HCT116 (cell line): ENCODE measurements around the gene IFITM10. TPM values are rescaled to one million over a fixed set of nuclear protein-coding genes. Genes with fewer than 3 reads are reported as not detected.

Experiments used
- ATAC-seq: fragments of 200-7000 bp; cut with Tn5 transposase; 2 replicates; pipeline ENCODE4 v1.9.1; 2020; ENCODE audit warnings: mild to moderate bottlenecking, moderate library complexity
- BruUV-seq: library from RNA; stranded (reverse); fragments of 400-500 nt; replicated peaks from 2 replicates; lab custom pipeline; 2021; lab: Mats Ljungman, UMichigan
- CTCF ChIA-PET: fragments of 300-600 bp; sonication (Branson Sonifier 250); formaldehyde crosslinking; loops from one replicate; lab custom pipeline; 2021; ENCODE audit warnings: antibody characterized with exemption; lab: Charles Lee
- POLR2A ChIA-PET: fragments of 300-600, 350-600 bp; sonication (Branson Sonifier 250); formaldehyde crosslinking; loops from one replicate; lab custom pipeline; 2021; ENCODE audit warnings: antibody characterized with exemption; lab: Charles Lee
- RAD21 ChIA-PET, 2 experiments: fragments of 300-600 bp; sonication (Branson Sonifier 250); formaldehyde crosslinking; loops; one replicate each; lab custom pipeline; 2023; ENCODE audit warnings: low total read pairs in 2 of 2; ENCODE audit not compliant: uncharacterized antibody in 2 of 2, unreplicated experiment in 2 of 2, low non-redundant PET in 1 of 2; lab: Charles Lee
- DNase-seq: peaks from one replicate; pipeline ENCODE4 v3.0.0-alpha.2; 2010; ENCODE audit warnings: low read depth, low spot score
- H2AFZ ChIP-seq: fragments of 200-600 bp; shearing (Covaris generic), sonication (generic); 2 replicates; pipeline ENCODE4 v1.6.1; 2017; ENCODE audit warnings: low read depth, mixed run types, mixed read lengths, antibody characterized with exemption, low read length; ENCODE audit not compliant: poor library complexity, severe bottlenecking
- H3K27ac ChIP-seq: 2 replicates; pipeline ENCODE4 v1.5.1; 2012; ENCODE audit warnings: low read depth, low read length
- H3K27me3 ChIP-seq: fragments of 200-600 bp; sonication (generic); 2 replicates; pipeline ENCODE4 v1.6.1; 2016; ENCODE audit warnings: mixed run types, low read length, mixed read lengths; ENCODE audit not compliant: insufficient read depth
- H3K36me3 ChIP-seq, 2 experiments: fragments of 200-500 bp in 1 of 2; fragments of 200-600 bp in 1 of 2; sonication (Bioruptor generic) in 1 of 2; sonication (generic) in 1 of 2; 2 replicates each; pipeline versions ENCODE4 v1.5.1 to v1.6.1; 2014 to 2016; ENCODE audit warnings: low read length in 2 of 2, inconsistent platforms in 1 of 2, mixed read lengths in 1 of 2, mixed run types in 1 of 2; ENCODE audit not compliant: insufficient read depth in 2 of 2, control insufficient read depth in 1 of 2
- H3K4me1 ChIP-seq, 2 experiments: fragments of 200-600 bp in 1 of 2; sonication (generic) in 1 of 2; 2 replicates each; pipeline versions ENCODE4 v1.5.1 to v1.6.1; 2012 to 2017; ENCODE audit warnings: low read length in 2 of 2, inconsistent platforms in 1 of 2, mild to moderate bottlenecking in 1 of 2, mixed read lengths in 1 of 2, mixed run types in 1 of 2, moderate library complexity in 1 of 2; ENCODE audit not compliant: insufficient read depth in 2 of 2, control insufficient read depth in 1 of 2
- H3K4me2 ChIP-seq: fragments of 200-600 bp; sonication (generic); 2 replicates; pipeline ENCODE4 v1.6.1; 2017; ENCODE audit warnings: mixed run types, low read length, mixed read lengths
- H3K4me3 ChIP-seq, 2 experiments: fragments of 200-600 bp in 1 of 2; sonication (generic) in 1 of 2; replicated peaks in 1 of 2; 2 replicates each; pipeline ENCODE4 v1.5.1; 2011 to 2016; ENCODE audit warnings: low read length in 2 of 2, control low read depth in 1 of 2, low read depth in 1 of 2, mild to moderate bottlenecking in 1 of 2, mixed read lengths in 1 of 2, mixed run types in 1 of 2
- H3K79me2 ChIP-seq: fragments of 200-600 bp; sonication (generic); 2 replicates; pipeline ENCODE4 v1.6.1; 2017; ENCODE audit warnings: mild to moderate bottlenecking, mixed run types, low read length, moderate library complexity, mixed read lengths; ENCODE audit not compliant: insufficient read depth
- H3K9ac ChIP-seq: fragments of 200-600 bp; sonication (generic); 2 replicates; pipeline ENCODE4 v1.6.1; 2016; ENCODE audit warnings: low read length, mixed read lengths
- H3K9me2 ChIP-seq: fragments of 200-600 bp; sonication (generic), shearing (Covaris generic); 2 replicates; pipeline ENCODE4 v1.6.1; 2017; ENCODE audit warnings: mixed run types, mild to moderate bottlenecking, moderate library complexity; ENCODE audit not compliant: insufficient read depth
- H3K9me3 ChIP-seq, 2 experiments: fragments of 200-500 bp in 1 of 2; fragments of 200-600 bp in 1 of 2; sonication (Bioruptor generic) in 1 of 2; sonication (generic) in 1 of 2; 2 replicates each; pipeline ENCODE4 v1.6.1; 2014 to 2017; ENCODE audit warnings: low read length in 2 of 2, mixed read lengths in 2 of 2, inconsistent platforms in 1 of 2, low read depth in 1 of 2, mild to moderate bottlenecking in 1 of 2, mixed run types in 1 of 2, moderate library complexity in 1 of 2; ENCODE audit not compliant: control insufficient read depth in 1 of 2, insufficient read depth in 1 of 2
- H4K20me1 ChIP-seq: fragments of 200-600 bp; sonication (generic), shearing (Covaris generic); 2 replicates; pipeline ENCODE4 v1.6.1; 2017; ENCODE audit warnings: mixed run types, mild to moderate bottlenecking, moderate library complexity; ENCODE audit not compliant: insufficient read depth
- CBX3 ChIP-seq: IDR thresholded peaks from 2 replicates; pipeline ENCODE4 v1.6.1; 2012; ENCODE audit warnings: low read depth
- EZH2 ChIP-seq: fragments of 200-600 bp; sonication (generic); IDR thresholded peaks from 2 replicates; pipeline ENCODE4 v1.6.1; 2017; ENCODE audit warnings: antibody characterized with exemption, mixed run types
- JUND ChIP-seq: IDR thresholded peaks from 2 replicates; pipeline ENCODE4 v1.6.1; 2012
- POLR2AphosphoS5 ChIP-seq: IDR thresholded peaks from 2 replicates; pipeline ENCODE4 v1.6.1; 2011; ENCODE audit warnings: mild to moderate bottlenecking, low read depth, low read length, moderate library complexity
- RAD21 ChIP-seq: IDR thresholded peaks from 2 replicates; pipeline ENCODE4 v1.6.1; 2012; ENCODE audit warnings: low read depth, mild to moderate bottlenecking
- SP1 ChIP-seq: IDR thresholded peaks from 2 replicates; pipeline ENCODE4 v1.6.1; 2012; ENCODE audit warnings: low read depth
- SRF ChIP-seq: IDR thresholded peaks from 2 replicates; pipeline ENCODE4 v1.6.1; 2012; ENCODE audit warnings: low read depth
- TCF7L2 ChIP-seq: IDR thresholded peaks from 2 replicates; pipeline ENCODE4 v1.7.0; 2011; ENCODE audit warnings: borderline replicate concordance, inconsistent platforms; ENCODE audit not compliant: insufficient read depth, insufficient read length; ENCODE audit errors: extremely low read depth
- ZNF274 ChIP-seq: fragments of 200-500 bp; sonication (Bioruptor generic); IDR thresholded peaks from 2 replicates; pipeline ENCODE4 v1.6.1; 2014; ENCODE audit warnings: mild to moderate bottlenecking, low read depth, low read length, inconsistent platforms
- intact Hi-C: fragments of 100-400 bp; cut with micrococcal nuclease; formaldehyde crosslinking; loops from 2 replicates; pipeline ENCODE4 v1.10.0; 2022
- total RNA-seq: library from RNA; stranded (reverse); gene quantifications from one replicate; pipeline ENCODE4 v1.2.1, GENCODE V29; 2021; ENCODE audit not compliant: unreplicated experiment
- TF ChIP-seq, protein P1 (sequence below): IDR thresholded peaks from 2 replicates; pipeline ENCODE4 v1.6.1; 2011; ENCODE audit warnings: mild to moderate bottlenecking, low read length, moderate library complexity; ENCODE audit not compliant: insufficient replicate concordance; ENCODE audit errors: extremely low read depth
- TF ChIP-seq, protein P2 (sequence below), 3 experiments: fragments of 200-600 bp in 1 of 3; sonication (generic) in 1 of 3; IDR thresholded peaks in 2 of 3; conservative IDR thresholded peaks in 1 of 3; 2 replicates each; pipeline ENCODE4 v1.5.1; 2012 to 2017; ENCODE audit warnings: low read depth in 2 of 3, low read length in 2 of 3, antibody characterized with exemption in 1 of 3, borderline replicate concordance in 1 of 3, control low read depth in 1 of 3, mild to moderate bottlenecking in 1 of 3, mixed read lengths in 1 of 3, mixed run types in 1 of 3, moderate library complexity in 1 of 3; ENCODE audit not compliant: insufficient read depth in 1 of 3
- TF ChIP-seq, protein P3 (sequence below): IDR thresholded peaks from 2 replicates; pipeline ENCODE4 v1.6.1; 2012

The IFITM10 gene
- total RNA-seq, 1 experiment from 2014 or later = 1.9 TPM

DNA sequence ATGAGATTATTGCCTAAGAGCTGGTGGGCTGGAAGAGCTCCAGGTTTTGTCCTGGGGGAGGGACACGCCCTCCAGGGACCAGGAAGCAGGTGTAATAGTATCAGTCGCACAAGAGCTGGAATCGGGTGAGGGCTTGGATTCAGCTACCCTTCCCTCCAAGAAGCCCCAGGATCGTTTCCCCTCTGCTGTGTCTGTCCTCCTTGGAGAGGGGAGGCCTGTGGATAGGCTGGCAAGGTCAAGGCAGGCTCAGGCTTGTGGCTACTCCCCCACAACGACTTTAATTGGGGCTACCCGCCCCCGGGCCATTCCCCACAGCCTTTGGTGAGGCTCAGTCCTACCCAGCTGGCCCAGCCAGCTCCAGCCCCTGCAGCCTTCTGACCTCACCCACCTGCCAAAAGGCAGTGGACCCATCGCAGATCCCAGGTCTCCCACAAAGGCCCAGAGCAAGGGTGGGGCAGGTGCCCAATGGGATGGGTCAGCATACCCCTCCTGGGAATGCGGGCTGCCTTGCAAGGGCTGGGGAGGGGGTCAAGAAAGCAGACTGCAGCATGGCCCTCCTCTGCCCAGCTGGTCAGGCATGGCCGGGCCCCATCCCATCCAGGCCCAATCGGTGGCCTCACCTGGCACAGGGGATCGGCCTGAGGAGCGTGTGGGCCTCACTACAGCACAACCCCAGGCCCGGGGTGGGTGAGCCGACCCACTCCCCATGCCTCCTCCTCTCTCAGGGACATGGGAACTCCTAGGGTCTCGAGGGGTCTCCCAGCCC, 12.3 kb upstream of the IFITM10 start:
- Histone ChIP-seq H3K4me2 (peak overlapping the region; percentile 94), H3K27ac (peak overlapping the region; percentile 74), H3K79me2 (peaks cover 17% of the 10 kb centered on the region; the same call in 1 of the 2 replicates), H2AFZ (no peak overlapping the region), H3K4me1 (peaks cover 13 to 33% of the 10 kb centered on the region in 2 experiments; a peak in 3 of 4 replicates), H3K9me2 (no peaks in the 10 kb centered on the region), H4K20me1 (no peaks in the 10 kb centered on the region), H3K9me3 (no peaks in the 10 kb centered on the region), H3K4me3 (peak overlapping the region; percentile 75 to 76), H3K27me3 (no peaks in the 10 kb centered on the region), H3K36me3 (no peaks in the 10 kb centered on the region; a peak in 1 of 4 replicates), H3K9ac (peak overlapping the region; percentile 79)
- ChIA-PET CTCF (no interaction called here), POLR2A (no interaction called here), RAD21 (no interaction called here)
- intact Hi-C loops = no loop called here
- TF ChIP-seq POLR2AphosphoS5 (peak; percentile 62), CBX3 (no peak), EZH2 (no peak)
- BruUV-seq = no TSS peak
- ATAC-seq (no peak), DNase-seq (peak; percentile 19)

GRCh38 chr11:1761857-1762536, 11.6 kb upstream of the IFITM10 start:
- intact Hi-C loops = no loop called here
- Histone ChIP-seq H3K4me2 (peak overlapping the region; percentile 94), H3K9ac (peak overlapping the region; percentile 79; the same call in 1 of the 2 replicates), H3K4me1 (peaks cover 13 to 33% of the 10 kb centered on the region in 2 experiments; a peak in 3 of 4 replicates), H3K27ac (peak overlapping the region; percentile 74), H3K36me3 (no peaks in the 10 kb centered on the region; a peak in 1 of 4 replicates), H3K9me2 (no peaks in the 10 kb centered on the region), H3K27me3 (no peaks in the 10 kb centered on the region), H2AFZ (no peak overlapping the region), H3K79me2 (peaks cover 17% of the 10 kb centered on the region; the same call in 1 of the 2 replicates), H4K20me1 (no peaks in the 10 kb centered on the region), H3K4me3 (peak overlapping the region; percentile 75 to 76), H3K9me3 (no peaks in the 10 kb centered on the region)
- ChIA-PET CTCF (no interaction called here), RAD21 (no interaction called here), POLR2A (interaction anchor here (1.0 kb wide), 1 partner anchor 10 kb away, joined by 4 read pairs; no protein-coding TSS in a partner anchor)
- BruUV-seq = TSS peak; percentile 51
- DNase-seq (no peak), ATAC-seq (no peak)
- TF ChIP-seq, protein P1, sequence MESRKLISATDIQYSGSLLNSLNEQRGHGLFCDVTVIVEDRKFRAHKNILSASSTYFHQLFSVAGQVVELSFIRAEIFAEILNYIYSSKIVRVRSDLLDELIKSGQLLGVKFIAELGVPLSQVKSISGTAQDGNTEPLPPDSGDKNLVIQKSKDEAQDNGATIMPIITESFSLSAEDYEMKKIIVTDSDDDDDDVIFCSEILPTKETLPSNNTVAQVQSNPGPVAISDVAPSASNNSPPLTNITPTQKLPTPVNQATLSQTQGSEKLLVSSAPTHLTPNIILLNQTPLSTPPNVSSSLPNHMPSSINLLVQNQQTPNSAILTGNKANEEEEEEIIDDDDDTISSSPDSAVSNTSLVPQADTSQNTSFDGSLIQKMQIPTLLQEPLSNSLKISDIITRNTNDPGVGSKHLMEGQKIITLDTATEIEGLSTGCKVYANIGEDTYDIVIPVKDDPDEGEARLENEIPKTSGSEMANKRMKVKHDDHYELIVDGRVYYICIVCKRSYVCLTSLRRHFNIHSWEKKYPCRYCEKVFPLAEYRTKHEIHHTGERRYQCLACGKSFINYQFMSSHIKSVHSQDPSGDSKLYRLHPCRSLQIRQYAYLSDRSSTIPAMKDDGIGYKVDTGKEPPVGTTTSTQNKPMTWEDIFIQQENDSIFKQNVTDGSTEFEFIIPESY = no peak
- TF ChIP-seq POLR2AphosphoS5 (no peak), CBX3 (no peak), RAD21 (no peak), EZH2 (no peak), ZNF274 (no peak), TCF7L2 (no peak), JUND (no peak), SP1 (no peak), SRF (no peak)
- TF ChIP-seq, protein P2, sequence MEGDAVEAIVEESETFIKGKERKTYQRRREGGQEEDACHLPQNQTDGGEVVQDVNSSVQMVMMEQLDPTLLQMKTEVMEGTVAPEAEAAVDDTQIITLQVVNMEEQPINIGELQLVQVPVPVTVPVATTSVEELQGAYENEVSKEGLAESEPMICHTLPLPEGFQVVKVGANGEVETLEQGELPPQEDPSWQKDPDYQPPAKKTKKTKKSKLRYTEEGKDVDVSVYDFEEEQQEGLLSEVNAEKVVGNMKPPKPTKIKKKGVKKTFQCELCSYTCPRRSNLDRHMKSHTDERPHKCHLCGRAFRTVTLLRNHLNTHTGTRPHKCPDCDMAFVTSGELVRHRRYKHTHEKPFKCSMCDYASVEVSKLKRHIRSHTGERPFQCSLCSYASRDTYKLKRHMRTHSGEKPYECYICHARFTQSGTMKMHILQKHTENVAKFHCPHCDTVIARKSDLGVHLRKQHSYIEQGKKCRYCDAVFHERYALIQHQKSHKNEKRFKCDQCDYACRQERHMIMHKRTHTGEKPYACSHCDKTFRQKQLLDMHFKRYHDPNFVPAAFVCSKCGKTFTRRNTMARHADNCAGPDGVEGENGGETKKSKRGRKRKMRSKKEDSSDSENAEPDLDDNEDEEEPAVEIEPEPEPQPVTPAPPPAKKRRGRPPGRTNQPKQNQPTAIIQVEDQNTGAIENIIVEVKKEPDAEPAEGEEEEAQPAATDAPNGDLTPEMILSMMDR (IDR thresholded peaks at IDR 0.05 in 2 of 3, conservative IDR thresholded peaks at IDR 0.05 in 1 of 3; ENCODE audit: borderline replicate concordance in 1 of 3, insufficient read depth in 1 of 3, low read depth in 2 of 3, low read length in 2 of 3) = no peak
- TF ChIP-seq, protein P3, sequence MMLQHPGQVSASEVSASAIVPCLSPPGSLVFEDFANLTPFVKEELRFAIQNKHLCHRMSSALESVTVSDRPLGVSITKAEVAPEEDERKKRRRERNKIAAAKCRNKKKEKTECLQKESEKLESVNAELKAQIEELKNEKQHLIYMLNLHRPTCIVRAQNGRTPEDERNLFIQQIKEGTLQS = no peak
